ENCODE data around the gene FRMD3.

FRMD3 gene

DNA sequence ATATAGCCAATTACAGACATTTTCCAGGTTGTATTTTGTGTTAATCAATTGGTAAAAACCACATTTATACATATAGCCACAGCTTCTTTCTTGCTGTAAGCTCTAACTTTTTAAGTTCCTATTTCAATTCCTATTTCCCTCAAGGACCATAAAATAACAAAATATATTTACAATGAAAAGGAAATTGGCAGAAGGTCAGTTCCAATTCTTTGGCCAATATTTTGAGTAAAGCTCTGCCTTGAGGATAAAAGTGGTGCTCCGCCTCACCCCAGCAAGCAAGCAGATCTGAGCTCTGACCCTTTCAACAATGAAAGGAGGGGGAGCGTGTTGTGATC, 271.9 kb downstream of the FRMD3 start:
- no peak for ATAC-seq (ENCODE audit: low read depth)

DNA sequence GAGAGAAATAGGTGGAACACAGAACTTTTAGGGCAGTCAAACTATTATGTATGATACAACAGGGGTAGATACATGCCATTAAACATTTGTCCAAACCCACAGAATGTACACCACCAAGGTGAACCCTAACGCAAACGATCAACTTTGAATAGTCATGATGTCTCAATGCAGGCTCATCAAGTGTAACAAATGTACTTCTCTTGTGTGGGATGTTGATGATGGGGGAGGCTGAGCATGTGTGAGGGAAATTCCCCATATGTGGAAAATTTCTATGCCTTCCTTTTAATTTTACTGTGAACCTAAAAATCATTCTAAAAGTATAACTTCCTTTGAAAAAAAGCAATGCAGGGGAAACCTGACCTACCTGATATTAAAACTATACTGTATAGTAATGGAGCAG, 273.9 kb downstream of the FRMD3 start:
- DNase-seq (ENCODE audit: low spot score in 2 of 2) (no peak), ATAC-seq (ENCODE audit: low read depth) (no peak)
- Mint-ChIP-seq H3K27ac (no peak overlapping the region), H3K4me1 (no peaks in the 10 kb centered on the region), H3K9me3 (no peaks in the 10 kb centered on the region), H3K36me3 (no peaks in the 10 kb centered on the region), H3K4me3 (no peak overlapping the region), H3K27me3 (no peaks in the 10 kb centered on the region)

More for the DNA sequence above, 271.9 kb downstream of the FRMD3 start:
- Mint-ChIP-seq H3K36me3 (no peaks in the 10 kb centered on the region), H3K4me3 (no peak overlapping the region), H3K9me3 (no peaks in the 10 kb centered on the region), H3K27ac (no peak overlapping the region), H3K27me3 (no peaks in the 10 kb centered on the region), H3K4me1 (no peaks in the 10 kb centered on the region)
- no peak for DNase-seq (ENCODE audit: low spot score in 2 of 2)

DNA sequence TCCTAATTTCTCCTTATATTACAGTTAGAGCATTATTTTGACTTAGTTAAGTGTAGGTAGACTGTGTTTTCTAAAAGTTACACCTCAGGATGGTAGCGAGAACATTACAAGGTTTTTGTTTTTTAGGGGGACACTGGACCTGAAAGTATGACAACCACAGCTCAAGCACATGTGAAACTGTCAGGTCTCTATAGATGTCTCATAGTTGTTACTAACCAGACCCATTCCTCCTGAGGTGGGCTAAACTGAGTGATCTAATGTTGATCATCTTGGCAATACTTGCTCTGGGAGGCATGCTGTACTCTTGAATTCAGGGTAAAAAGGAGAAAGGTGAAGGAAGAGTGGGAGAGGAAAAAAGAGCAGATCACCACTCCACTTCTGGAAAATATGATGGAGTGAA, 278.6 kb downstream of the FRMD3 start:
- ATAC-seq (ENCODE audit: low read depth) (no peak), DNase-seq (ENCODE audit: low spot score in 2 of 2) (no peak)
- Mint-ChIP-seq H3K4me1 (no peaks in the 10 kb centered on the region), H3K9me3 (no peaks in the 10 kb centered on the region), H3K27me3 (no peaks in the 10 kb centered on the region), H3K4me3 (no peak overlapping the region), H3K36me3 (no peaks in the 10 kb centered on the region), H3K27ac (no peak overlapping the region)

DNA sequence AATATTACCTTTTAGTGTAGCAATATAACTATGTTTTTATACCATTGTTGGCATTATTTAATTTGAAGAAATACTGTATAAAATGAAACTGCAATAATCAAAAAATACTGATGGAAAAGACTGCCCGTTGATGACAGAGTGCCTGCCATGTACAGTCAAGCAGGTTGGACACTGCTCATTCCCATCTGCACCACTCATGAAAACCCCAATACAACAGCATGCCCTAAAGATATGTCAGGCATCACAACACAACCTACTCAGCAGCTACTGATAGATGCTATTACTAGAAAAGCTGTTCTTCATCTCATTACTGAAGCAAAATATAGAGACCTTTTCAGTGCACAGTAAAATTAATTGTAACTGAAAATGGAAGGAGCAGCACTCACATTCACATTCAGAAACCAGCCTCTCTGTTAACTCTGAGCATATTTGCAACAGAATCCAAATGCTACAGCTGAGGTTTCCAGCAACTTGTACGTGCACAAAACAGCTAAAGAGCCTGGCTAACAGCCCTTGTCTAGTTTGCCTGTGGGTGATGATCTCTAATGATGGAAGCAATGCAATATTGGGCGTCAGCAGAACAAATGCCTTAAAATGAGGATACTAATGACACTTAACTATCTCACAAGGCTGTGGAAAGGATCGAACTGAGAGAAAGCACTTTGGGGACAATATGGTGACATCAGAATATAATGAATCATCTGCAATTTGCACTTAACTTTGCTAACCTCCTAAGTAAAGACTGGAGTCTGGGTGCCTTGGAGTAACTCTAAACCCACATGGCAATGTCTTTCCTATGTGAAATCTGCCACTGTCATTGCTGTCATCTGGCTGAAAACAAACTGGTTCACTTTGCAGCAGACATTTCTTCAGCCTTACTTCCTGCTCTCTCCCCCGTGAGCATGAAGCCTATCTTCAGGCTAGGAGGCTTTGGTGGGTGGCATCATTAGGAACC, 280.0 kb downstream of the FRMD3 start:
- Mint-ChIP-seq H3K27me3 (no peaks in the 10 kb centered on the region), H3K4me3 (no peak overlapping the region), H3K36me3 (no peaks in the 10 kb centered on the region), H3K27ac (no peak overlapping the region), H3K9me3 (peaks cover 2% of the 10 kb centered on the region), H3K4me1 (no peaks in the 10 kb centered on the region)
- DNase-seq (ENCODE audit: low spot score in 2 of 2) = no peak
- ATAC-seq (ENCODE audit: low read depth) = no peak

DNA sequence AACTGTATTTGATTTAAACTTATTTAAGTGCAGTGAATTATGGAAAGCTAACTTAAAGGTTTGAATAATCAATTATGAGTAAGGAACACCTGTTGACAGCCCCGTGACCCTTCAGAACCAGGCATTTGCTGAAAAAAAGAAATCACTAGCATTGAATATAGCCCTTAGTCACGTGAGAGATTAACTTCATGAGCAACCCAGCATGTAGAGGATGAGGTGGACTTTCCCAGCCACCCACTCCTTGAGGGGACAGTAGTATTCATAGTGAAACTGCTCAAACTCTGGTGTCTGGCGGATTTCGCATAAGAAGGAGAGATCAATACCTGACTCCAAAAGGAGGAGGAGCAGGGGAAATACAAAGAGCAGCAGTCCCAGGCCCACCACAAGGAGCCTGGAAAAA, 290.5 kb downstream of the FRMD3 start:
- H3K4me1 Mint-ChIP-seq = no peaks in the 10 kb centered on the region
- DNase-seq (ENCODE audit: low spot score in 2 of 2) = no peak
- no peaks in the 10 kb centered on the region for H3K27me3 Mint-ChIP-seq

DNA sequence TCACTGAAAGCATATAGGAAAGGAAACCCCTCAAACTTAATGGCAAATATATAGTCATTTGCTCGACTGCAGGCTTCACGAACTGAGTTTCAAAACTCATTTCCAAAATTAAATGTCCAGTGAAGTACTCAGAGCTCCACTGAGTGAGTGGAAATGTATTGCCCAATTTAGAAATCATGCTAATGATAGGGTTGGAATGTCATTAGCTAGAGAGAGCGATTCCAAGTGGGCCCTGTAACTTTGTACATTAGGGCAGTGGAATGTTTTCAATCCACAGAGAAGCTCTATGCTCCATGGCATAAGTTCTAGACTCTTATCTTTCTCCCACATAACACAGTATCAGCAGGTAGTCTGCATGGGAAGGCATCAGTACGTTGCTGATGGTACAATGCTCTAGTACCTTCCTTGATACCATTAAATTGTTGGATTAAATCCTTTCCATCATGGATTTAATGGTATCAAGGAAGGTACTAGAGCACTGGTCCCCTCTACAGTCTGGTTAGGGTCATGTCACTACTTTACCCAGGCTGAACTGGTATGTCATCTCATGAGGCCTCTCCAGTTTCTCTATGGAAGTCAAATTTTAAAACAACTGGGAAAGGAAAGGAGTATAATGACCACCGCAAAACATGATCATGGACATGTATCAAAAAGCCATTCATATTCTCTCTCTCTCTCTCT, 292.1 kb downstream of the FRMD3 start:
- Mint-ChIP-seq H3K4me1 (no peaks in the 10 kb centered on the region), H3K36me3 (no peaks in the 10 kb centered on the region), H3K27ac (no peak overlapping the region), H3K27me3 (no peaks in the 10 kb centered on the region), H3K9me3 (no peaks in the 10 kb centered on the region), H3K4me3 (no peak overlapping the region)
- no peak for ATAC-seq (ENCODE audit: low read depth)
- DNase-seq (ENCODE audit: low spot score in 2 of 2) = no peak

More for the DNA sequence above, 290.5 kb downstream of the FRMD3 start:
- ATAC-seq (ENCODE audit: low read depth) = no peak
- Mint-ChIP-seq H3K4me3 (no peak overlapping the region), H3K9me3 (peaks cover 9% of the 10 kb centered on the region), H3K36me3 (peaks cover 2% of the 10 kb centered on the region), H3K27ac (no peak overlapping the region)

DNA sequence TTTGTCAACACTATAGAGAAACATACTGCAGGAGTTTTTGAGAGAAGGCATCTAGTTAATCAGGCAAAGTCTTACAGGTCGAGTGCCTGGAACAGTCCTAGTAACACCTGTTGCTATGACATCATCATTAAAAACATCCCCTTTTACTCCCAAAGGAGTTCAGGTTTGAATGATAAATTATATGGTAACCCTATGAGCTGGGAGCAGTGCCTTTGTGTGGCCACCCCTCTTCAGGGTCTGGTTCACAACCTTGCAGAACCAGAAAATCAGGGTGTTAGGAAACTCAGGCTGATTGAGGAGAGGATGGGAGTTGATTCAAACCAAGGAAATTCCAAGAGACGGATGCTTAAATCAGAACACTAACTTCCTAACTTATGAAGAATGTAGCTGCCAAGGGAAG, 296.1 kb downstream of the FRMD3 start:
- ATAC-seq (ENCODE audit: low read depth) = no peak
- no peak overlapping the region for H3K4me3 Mint-ChIP-seq
- no peak overlapping the region for H3K27ac Mint-ChIP-seq
- DNase-seq (ENCODE audit: low spot score in 2 of 2) = no peak
- no peaks in the 10 kb centered on the region for H3K9me3 Mint-ChIP-seq
- no peaks in the 10 kb centered on the region for H3K36me3 Mint-ChIP-seq
- H3K4me1 Mint-ChIP-seq = no peaks in the 10 kb centered on the region
- H3K27me3 Mint-ChIP-seq = no peaks in the 10 kb centered on the region

DNA sequence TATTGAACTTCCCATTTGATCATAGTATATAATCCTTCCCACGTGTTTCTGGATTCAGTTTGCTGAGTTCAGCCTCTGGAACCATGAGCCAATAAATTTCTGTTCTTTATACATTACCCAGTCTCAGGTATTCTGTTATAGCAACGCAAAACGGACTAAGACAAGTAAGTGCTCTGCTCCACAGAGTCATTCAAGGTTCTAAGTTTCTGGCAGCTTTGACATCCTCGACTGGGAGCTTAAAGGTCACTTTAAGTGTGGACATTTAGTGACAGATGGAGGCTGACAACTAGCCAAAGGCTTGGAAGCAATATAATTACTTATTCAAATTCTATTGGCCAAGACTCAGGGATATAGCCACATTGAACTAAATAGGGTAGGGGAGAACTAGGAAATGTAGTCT, 297.5 kb downstream of the FRMD3 start:
- Mint-ChIP-seq H3K27me3 (no peaks in the 10 kb centered on the region), H3K27ac (no peak overlapping the region), H3K4me1 (no peaks in the 10 kb centered on the region), H3K4me3 (no peak overlapping the region), H3K36me3 (no peaks in the 10 kb centered on the region), H3K9me3 (no peaks in the 10 kb centered on the region)
- DNase-seq (ENCODE audit: low spot score in 2 of 2) (no peak), ATAC-seq (ENCODE audit: low read depth) (no peak)

DNA sequence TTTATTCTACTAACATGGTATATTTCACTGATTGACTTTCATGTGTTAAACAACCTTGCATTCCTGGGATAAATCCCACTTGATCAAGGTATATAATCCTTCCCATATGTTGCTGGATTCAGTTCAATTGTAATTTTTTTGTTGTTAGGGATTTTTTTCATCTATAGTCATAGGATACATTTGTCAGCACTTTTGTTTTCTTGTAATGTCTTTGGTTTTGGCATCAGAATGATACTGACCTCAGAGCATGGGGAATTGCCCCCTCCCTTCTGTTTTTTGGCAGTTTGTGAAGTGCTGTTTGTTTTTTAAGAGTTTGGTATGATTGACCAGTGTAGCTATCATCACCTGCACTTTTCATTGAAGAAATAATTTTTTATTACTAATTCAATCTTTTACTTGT, 298.5 kb downstream of the FRMD3 start:
- no peak overlapping the region for H3K4me3 Mint-ChIP-seq
- H3K27ac Mint-ChIP-seq = no peak overlapping the region

DNA sequence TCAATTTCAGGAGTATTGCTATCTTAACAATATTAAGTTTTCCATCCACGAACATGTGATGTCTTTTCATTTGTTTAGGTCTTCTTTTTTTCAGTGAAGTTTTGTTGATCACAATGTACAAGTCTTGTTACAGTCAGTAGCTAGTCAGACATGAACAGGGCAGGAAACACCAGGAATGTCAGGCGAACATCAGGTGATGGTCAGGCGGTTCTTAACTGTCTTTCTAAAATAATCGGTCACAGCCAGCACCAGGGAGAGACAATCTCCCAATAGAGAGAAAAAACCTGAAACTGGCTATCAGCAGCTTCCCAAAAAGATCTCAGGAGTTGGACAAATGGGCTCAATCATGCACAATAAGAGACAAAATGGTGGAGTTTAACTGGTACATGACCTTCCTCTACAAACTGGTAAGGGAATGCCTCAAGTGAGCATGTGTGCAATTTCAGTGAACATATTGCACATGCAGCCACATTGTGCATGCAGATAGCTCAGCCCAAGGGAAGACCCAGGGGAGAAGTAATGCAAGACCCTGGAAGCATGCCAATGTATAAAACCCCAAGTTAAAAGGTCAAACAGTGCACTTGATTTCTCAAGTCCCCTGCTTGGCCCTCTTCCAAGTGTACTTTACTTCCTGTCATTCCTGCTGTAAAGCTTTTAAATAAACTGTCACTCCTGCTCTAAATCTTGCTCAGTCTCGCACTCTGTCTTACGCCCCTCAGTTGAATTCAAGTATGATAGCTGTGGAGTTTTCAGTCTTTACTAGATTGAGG, 299.1 kb downstream of the FRMD3 start:
- DNase-seq (ENCODE audit: low spot score in 2 of 2) (no peak), ATAC-seq (ENCODE audit: low read depth) (no peak)
- no peak overlapping the region for H3K4me3 Mint-ChIP-seq
- no peak overlapping the region for H3K27ac Mint-ChIP-seq
- no peaks in the 10 kb centered on the region for H3K9me3 Mint-ChIP-seq
- H3K27me3 Mint-ChIP-seq = no peaks in the 10 kb centered on the region
- H3K4me1 Mint-ChIP-seq = no peaks in the 10 kb centered on the region
- no peaks in the 10 kb centered on the region for H3K36me3 Mint-ChIP-seq

More for the DNA sequence above, 298.5 kb downstream of the FRMD3 start:
- DNase-seq (ENCODE audit: low spot score in 2 of 2) = no peak
- no peaks in the 10 kb centered on the region for H3K9me3 Mint-ChIP-seq
- ATAC-seq (ENCODE audit: low read depth) = no peak
- H3K4me1 Mint-ChIP-seq = no peaks in the 10 kb centered on the region
- no peaks in the 10 kb centered on the region for H3K36me3 Mint-ChIP-seq
- no peaks in the 10 kb centered on the region for H3K27me3 Mint-ChIP-seq

DNA sequence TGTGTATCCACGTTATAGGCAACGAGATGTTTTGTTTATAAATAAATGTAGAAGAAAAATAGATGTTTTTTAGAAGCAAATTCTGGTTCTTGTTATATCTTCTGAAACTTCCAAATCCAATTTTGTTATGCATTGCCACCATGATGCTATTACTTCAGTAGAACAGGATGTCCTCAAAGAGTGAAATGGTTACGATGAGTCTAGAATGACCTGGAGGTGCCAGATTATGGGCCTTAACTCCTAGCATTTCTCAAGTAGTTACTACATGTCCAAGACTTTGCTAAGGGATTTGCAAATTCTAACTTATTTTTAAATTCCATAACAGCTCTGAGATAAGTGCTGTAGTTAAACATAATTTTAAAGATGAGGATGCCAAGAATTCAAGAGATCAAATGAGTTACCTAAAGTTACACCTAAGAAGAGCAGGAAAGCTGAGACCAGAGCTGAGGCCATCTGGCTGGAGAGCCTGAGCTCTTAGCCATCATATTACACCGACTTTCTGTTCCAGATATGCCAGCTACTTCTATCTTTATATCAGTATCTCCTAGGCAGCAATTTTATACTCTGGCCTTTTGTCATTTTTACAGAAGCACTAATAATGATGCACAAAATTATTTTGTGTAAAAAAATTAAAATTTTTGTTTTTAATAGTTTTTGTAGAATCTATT, 302.0 kb downstream of the FRMD3 start:
- Mint-ChIP-seq H3K27ac (no peak overlapping the region), H3K4me1 (no peaks in the 10 kb centered on the region), H3K36me3 (no peaks in the 10 kb centered on the region), H3K9me3 (no peaks in the 10 kb centered on the region), H3K27me3 (peaks cover 2% of the 10 kb centered on the region), H3K4me3 (no peak overlapping the region)
- no peak for ATAC-seq (ENCODE audit: low read depth)
- DNase-seq (ENCODE audit: low spot score in 2 of 2) = no peak

DNA sequence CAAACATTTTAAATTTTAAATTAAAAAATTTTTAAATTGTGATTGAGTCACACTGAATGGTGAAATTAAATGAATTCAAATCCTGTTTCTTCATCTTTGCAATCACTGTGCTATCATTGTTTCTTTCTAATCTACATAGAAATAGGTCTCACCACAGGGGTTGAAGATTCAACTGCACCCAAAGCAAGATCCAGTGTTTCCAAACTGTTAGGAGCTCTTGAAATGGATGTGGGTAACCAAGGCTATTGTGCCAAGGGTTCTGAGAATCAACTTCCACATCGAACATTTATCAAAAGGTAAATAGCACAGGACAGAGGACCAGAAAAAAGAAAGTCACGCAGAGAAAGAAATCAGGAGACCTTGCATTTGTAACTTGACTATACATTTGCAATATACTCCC, 302.7 kb downstream of the FRMD3 start:
- no peaks in the 10 kb centered on the region for H3K36me3 Mint-ChIP-seq
- DNase-seq (ENCODE audit: low spot score in 2 of 2) (no peak), ATAC-seq (ENCODE audit: low read depth) (no peak)
- no peaks in the 10 kb centered on the region for H3K9me3 Mint-ChIP-seq
- H3K27me3 Mint-ChIP-seq = peaks cover 2% of the 10 kb centered on the region
- H3K4me3 Mint-ChIP-seq = no peak overlapping the region
- H3K27ac Mint-ChIP-seq = no peak overlapping the region
- no peaks in the 10 kb centered on the region for H3K4me1 Mint-ChIP-seq

DNA sequence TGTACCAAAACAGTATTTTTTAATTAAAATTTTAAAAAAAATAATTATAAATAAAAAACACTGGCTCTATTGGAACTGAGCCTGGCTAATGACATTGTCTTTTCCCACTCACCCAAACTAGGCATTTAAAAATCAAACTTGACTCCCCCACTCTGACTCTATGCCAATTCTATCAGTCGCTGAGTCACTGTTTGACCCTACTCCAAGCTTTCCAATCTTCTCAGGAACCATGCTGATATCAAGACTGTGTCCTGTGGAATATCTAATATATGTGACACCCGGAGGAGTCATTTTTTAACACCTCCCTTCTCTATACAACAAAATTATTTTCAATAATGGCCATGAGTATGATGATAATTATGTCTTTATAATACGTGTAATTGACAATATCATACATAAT, 303.7 kb downstream of the FRMD3 start:
- DNase-seq (ENCODE audit: low spot score in 2 of 2) = no peak
- H3K4me1 Mint-ChIP-seq = no peaks in the 10 kb centered on the region
- peaks cover 3% of the 10 kb centered on the region for H3K27me3 Mint-ChIP-seq
- no peak for ATAC-seq (ENCODE audit: low read depth)
- H3K9me3 Mint-ChIP-seq = no peaks in the 10 kb centered on the region
- no peak overlapping the region for H3K4me3 Mint-ChIP-seq
- H3K36me3 Mint-ChIP-seq = no peaks in the 10 kb centered on the region
- H3K27ac Mint-ChIP-seq = no peak overlapping the region

DNA sequence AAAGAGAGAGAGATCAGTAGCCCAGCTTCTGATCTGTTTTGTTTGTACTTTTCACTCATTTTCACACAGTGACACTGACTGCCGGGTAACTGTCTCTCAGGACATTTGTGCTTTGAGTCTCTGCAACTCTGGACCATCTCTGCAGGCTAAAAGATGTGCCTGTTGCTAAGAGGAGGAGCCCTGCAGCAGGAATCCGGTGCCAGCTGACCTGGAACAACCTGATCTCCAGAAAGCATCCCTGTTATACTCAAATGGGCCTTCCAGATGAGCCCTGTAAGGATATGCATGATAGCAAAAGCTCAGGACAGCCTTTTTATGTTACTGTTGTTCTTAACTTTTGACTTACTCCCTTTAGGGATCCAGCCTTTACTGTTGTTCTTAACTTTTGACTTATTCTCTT, 304.6 kb downstream of the FRMD3 start:
- Mint-ChIP-seq H3K27ac (no peak overlapping the region), H3K4me1 (no peaks in the 10 kb centered on the region)

More for the DNA sequence above, 304.6 kb downstream of the FRMD3 start:
- Mint-ChIP-seq H3K9me3 (no peaks in the 10 kb centered on the region), H3K4me3 (no peak overlapping the region), H3K36me3 (no peaks in the 10 kb centered on the region), H3K27me3 (peaks cover 3% of the 10 kb centered on the region)
- ATAC-seq (ENCODE audit: low read depth) = no peak
- no peak for DNase-seq (ENCODE audit: low spot score in 2 of 2)
